Liver (tissue), 9 donors: ENCODE results near the gene PKMYT1. TPM values are rescaled to one million over a fixed set of nuclear protein-coding genes. Genes with fewer than 3 reads are reported as not detected.

Source experiments
- DNase-seq: peaks from one replicate; pipeline ENCODE4 v3.0.0-alpha.2; 2017; ENCODE audit warnings: low spot score
- H3K27ac ChIP-seq, 2 donors: one replicate each; pipeline ENCODE4 v1.7.0; 2013; ENCODE audit warnings: inconsistent platforms in 2 of 2, low read length in 2 of 2, control low read depth in 1 of 2, low read depth in 1 of 2, mild to moderate bottlenecking in 1 of 2
- H3K27me3 ChIP-seq, 4 donors: one replicate each; pipeline versions ENCODE4 v1.6.1 to v1.7.0; 2013; ENCODE audit warnings: low read length in 3 of 4, inconsistent platforms in 1 of 4, mild to moderate bottlenecking in 1 of 4, moderate library complexity in 1 of 4; ENCODE audit not compliant: control insufficient read depth in 4 of 4, insufficient read depth in 4 of 4
- H3K36me3 ChIP-seq, 4 donors: one replicate each; pipeline versions ENCODE4 v1.6.1 to v1.7.0; 2013; ENCODE audit warnings: low read length in 3 of 4, mild to moderate bottlenecking in 3 of 4, low read depth in 1 of 4, moderate library complexity in 1 of 4; ENCODE audit not compliant: control insufficient read depth in 4 of 4, insufficient read depth in 3 of 4
- H3K4me1 ChIP-seq, 4 donors: one replicate each; pipeline versions ENCODE4 v1.6.1 to v1.7.0; 2013; ENCODE audit warnings: low read length in 3 of 4, mild to moderate bottlenecking in 3 of 4, moderate library complexity in 1 of 4; ENCODE audit not compliant: control insufficient read depth in 4 of 4, insufficient read depth in 4 of 4
- H3K4me3 ChIP-seq, 3 donors: one replicate each; pipeline versions ENCODE4 v1.6.1 to v1.7.0; 2013; ENCODE audit warnings: low read length in 3 of 3, control low read depth in 1 of 3, low read depth in 1 of 3, mild to moderate bottlenecking in 1 of 3
- H3K9ac ChIP-seq, 2 donors: one replicate each; pipeline ENCODE4 v1.7.0; 2013; ENCODE audit warnings: low read length in 2 of 2, mild to moderate bottlenecking in 2 of 2, moderate library complexity in 2 of 2, control low read depth in 1 of 2, low read depth in 1 of 2
- H3K9me3 ChIP-seq, 4 donors: one replicate each; pipeline versions ENCODE4 v1.6.1 to v1.7.0; 2013; ENCODE audit warnings: low read length in 3 of 4; ENCODE audit not compliant: control insufficient read depth in 4 of 4
- CTCF ChIP-seq: fragments of 150-350 bp; IDR thresholded peaks from 2 replicates; pipeline ENCODE4 v1.5.1; 2017; ENCODE audit warnings: improper control_type of control experiment, low read depth, low read length; ENCODE audit not compliant: missing input control
- EGR1 ChIP-seq, 2 donors: IDR thresholded peaks; 2 replicates each; pipeline ENCODE4 v1.6.1; 2016 to 2018; ENCODE audit warnings: antibody characterized with exemption in 2 of 2, low read depth in 2 of 2
- FOXA1 ChIP-seq: IDR thresholded peaks from 2 replicates; pipeline ENCODE4 v1.6.1; 2016; ENCODE audit warnings: antibody characterized with exemption
- FOXA2 ChIP-seq: IDR thresholded peaks from 2 replicates; pipeline ENCODE4 v1.6.1; 2016; ENCODE audit warnings: antibody characterized with exemption
- GABPA ChIP-seq, 2 donors: IDR thresholded peaks in 1 of 2; conservative IDR thresholded peaks in 1 of 2; 2 replicates each; pipeline ENCODE4 v1.6.1; 2016; ENCODE audit warnings: antibody characterized with exemption in 2 of 2, mild to moderate bottlenecking in 1 of 2, moderate library complexity in 1 of 2
- HNF4A ChIP-seq, 2 donors: conservative IDR thresholded peaks; 2 replicates each; pipeline ENCODE4 v1.6.1; 2016; ENCODE audit warnings: antibody characterized with exemption in 2 of 2, mild to moderate bottlenecking in 2 of 2
- HNF4G ChIP-seq: IDR thresholded peaks from 2 replicates; pipeline ENCODE4 v1.6.1; 2016; ENCODE audit warnings: antibody characterized with exemption
- JUND ChIP-seq, 2 donors: IDR thresholded peaks; 2 replicates each; pipeline ENCODE4 v1.6.1; 2016; ENCODE audit warnings: antibody characterized with exemption in 2 of 2
- MAX ChIP-seq: IDR thresholded peaks from 2 replicates; pipeline ENCODE4 v1.6.1; 2016; ENCODE audit warnings: antibody characterized with exemption
- NR2F2 ChIP-seq: IDR thresholded peaks from 2 replicates; pipeline ENCODE4 v1.6.1; 2016; ENCODE audit warnings: antibody characterized with exemption
- RAD21 ChIP-seq, 2 donors: IDR thresholded peaks; 2 replicates each; pipeline ENCODE4 v1.6.1; 2016; ENCODE audit warnings: antibody characterized with exemption in 2 of 2, mild to moderate bottlenecking in 2 of 2
- RXRA ChIP-seq, 2 donors: IDR thresholded peaks; 2 replicates each; pipeline ENCODE4 v1.6.1; 2017 to 2018; ENCODE audit warnings: antibody characterized with exemption in 2 of 2, mild to moderate bottlenecking in 1 of 2
- SP1 ChIP-seq: IDR thresholded peaks from 2 replicates; pipeline ENCODE4 v1.6.1; 2018; ENCODE audit warnings: antibody characterized with exemption, mild to moderate bottlenecking
- TAF1 ChIP-seq: conservative IDR thresholded peaks from 2 replicates; pipeline ENCODE4 v1.6.1; 2016; ENCODE audit warnings: antibody characterized with exemption, mild to moderate bottlenecking
- YY1 ChIP-seq: IDR thresholded peaks from 2 replicates; pipeline ENCODE4 v1.6.1; 2016; ENCODE audit warnings: antibody characterized with exemption, mild to moderate bottlenecking
- WGBS: extraction: QIAGEN DNeasy Blood & Tissue Kit; methylation state at CpG from one replicate; pipeline ENCODE4 v1.1.7; 2013; 5-methylcytosine and 5-hydroxymethylcytosine counted together
- polyA plus RNA-seq, 2 donors: library from polyadenylated mRNA; stranded (reverse) in 1 of 2; unstranded in 1 of 2; fragments of 200-250 nt in 1 of 2; fragments of >200 nt in 1 of 2; fragmentation: Nextera tagmentation in 1 of 2; extraction: Ambion mirVana in 1 of 2; gene quantifications; one replicate each; pipeline versions ENCODE4 v1.2.1 to v1.2.3, GENCODE V29; 2013 to 2015
- total RNA-seq, 2 donors: library from RNA; depleted of rRNA; stranded (reverse); fragments of >200 nt; gene quantifications; one replicate each; pipeline ENCODE4 v1.2.3, GENCODE V29; 2014
- TF ChIP-seq, protein P1 (sequence below): IDR thresholded peaks from 2 replicates; pipeline ENCODE4 v1.6.1; 2016; ENCODE audit warnings: antibody characterized with exemption
- TF ChIP-seq, protein P2 (sequence below): IDR thresholded peaks from 2 replicates; pipeline ENCODE4 v1.6.1; 2016; ENCODE audit warnings: antibody characterized with exemption
- TF ChIP-seq, protein P3 (sequence below): IDR thresholded peaks from 2 replicates; pipeline ENCODE4 v1.6.1; 2016; ENCODE audit warnings: antibody characterized with exemption, mild to moderate bottlenecking
- donor health status: healthy.
- donor health status: healthy.
- donor health status: healthy.
- donor health status: healthy.
- donor health status: healthy.

The PKMYT1 gene
- total and polyA plus RNA-seq, 4 donors: 0.50 to 15.8 (median 2.6) TPM

DNA sequence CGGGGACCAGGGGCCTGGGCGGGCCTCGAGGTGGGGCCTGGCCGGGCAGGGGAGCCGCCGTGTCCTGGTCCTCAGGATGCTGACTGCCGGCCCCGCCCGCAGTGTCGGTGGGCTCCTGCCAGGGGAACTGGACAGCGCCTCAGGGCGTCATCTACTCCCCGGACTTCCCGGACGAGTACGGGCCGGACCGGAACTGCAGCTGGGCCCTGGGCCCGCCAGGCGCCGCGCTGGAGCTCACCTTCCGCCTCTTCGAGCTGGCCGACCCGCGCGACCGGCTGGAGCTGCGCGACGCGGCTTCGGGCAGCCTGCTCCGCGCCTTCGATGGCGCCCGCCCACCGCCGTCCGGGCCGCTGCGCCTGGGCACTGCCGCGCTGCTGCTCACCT, 13.4 kb downstream of the PKMYT1 start:
- Histone ChIP-seq H3K4me1 (peaks cover 7 to 44% (median 34%) of the 10 kb centered on the region in 4 donors), H3K27me3 (peaks cover 0 to 14% (median 5%) of the 10 kb centered on the region in 4 donors), H3K4me3 (peak overlapping the region in 1 of 3 donors; percentile 7), H3K9me3 (no peaks in the 10 kb centered on the region), H3K36me3 (no peaks in the 10 kb centered on the region), H3K27ac (no peak overlapping the region), H3K9ac (no peak overlapping the region)
- TF ChIP-seq, protein P1, sequence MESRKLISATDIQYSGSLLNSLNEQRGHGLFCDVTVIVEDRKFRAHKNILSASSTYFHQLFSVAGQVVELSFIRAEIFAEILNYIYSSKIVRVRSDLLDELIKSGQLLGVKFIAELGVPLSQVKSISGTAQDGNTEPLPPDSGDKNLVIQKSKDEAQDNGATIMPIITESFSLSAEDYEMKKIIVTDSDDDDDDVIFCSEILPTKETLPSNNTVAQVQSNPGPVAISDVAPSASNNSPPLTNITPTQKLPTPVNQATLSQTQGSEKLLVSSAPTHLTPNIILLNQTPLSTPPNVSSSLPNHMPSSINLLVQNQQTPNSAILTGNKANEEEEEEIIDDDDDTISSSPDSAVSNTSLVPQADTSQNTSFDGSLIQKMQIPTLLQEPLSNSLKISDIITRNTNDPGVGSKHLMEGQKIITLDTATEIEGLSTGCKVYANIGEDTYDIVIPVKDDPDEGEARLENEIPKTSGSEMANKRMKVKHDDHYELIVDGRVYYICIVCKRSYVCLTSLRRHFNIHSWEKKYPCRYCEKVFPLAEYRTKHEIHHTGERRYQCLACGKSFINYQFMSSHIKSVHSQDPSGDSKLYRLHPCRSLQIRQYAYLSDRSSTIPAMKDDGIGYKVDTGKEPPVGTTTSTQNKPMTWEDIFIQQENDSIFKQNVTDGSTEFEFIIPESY: no peak
- TF ChIP-seq EGR1 (IDR thresholded peaks at IDR 0.05; ENCODE audit: low read depth in 2 of 2) (no peak), YY1 (no peak), RAD21 (IDR thresholded peaks at IDR 0.05) (no peak), GABPA (IDR thresholded peaks at IDR 0.05 in 1 of 2, conservative IDR thresholded peaks at IDR 0.05 in 1 of 2) (no peak), RXRA (IDR thresholded peaks at IDR 0.05) (no peak)
- TF ChIP-seq, protein P2, sequence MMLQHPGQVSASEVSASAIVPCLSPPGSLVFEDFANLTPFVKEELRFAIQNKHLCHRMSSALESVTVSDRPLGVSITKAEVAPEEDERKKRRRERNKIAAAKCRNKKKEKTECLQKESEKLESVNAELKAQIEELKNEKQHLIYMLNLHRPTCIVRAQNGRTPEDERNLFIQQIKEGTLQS: no peak
- no peak for DNase-seq
- 3% methylated on average over 46 of the region's 46 CpGs for WGBS

DNA sequence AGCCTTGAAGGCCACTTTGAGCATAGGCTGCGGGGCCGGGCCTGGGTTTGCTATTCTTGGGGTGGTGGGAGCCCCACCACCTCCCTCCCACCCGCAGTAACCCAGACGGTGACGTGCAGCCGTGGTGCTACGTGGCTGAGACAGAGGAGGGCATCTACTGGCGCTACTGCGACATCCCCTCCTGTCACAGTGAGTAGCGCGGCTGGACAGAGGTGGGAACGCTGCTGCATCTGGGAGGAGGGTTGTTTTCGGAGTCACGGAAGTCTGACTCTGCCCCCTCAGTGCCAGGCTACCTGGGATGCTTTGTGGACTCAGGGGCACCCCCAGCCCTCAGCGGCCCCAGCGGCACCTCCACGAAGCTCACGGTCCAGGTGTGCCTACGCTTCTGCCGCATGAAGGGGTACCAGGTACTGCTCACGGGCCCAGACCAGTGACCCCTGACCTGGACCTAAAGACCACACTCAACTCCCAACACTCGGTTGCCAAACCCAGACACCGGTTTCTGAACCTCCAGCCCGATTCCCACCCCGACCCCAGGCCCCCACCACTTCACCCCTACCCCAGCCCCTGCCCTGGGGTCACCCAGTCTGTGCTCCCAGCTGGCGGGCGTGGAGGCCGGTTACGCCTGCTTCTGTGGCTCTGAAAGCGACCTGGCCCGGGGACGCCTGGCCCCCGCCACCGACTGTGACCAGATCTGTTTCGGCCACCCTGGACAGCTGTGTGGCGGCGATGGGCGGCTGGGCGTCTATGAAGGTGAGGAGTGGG, 14.0 kb downstream of the PKMYT1 start:
- no peak for DNase-seq
- Histone ChIP-seq H3K4me1 (peaks cover 7 to 44% (median 34%) of the 10 kb centered on the region in 4 donors), H3K27me3 (peaks cover 0 to 14% (median 5%) of the 10 kb centered on the region in 4 donors), H3K4me3 (peak overlapping the region in 1 of 3 donors; percentile 7), H3K9me3 (no peaks in the 10 kb centered on the region), H3K9ac (no peak overlapping the region), H3K27ac (no peak overlapping the region), H3K36me3 (no peaks in the 10 kb centered on the region)
- TF ChIP-seq GABPA (IDR thresholded peaks at IDR 0.05 in 1 of 2, conservative IDR thresholded peaks at IDR 0.05 in 1 of 2) (no peak), EGR1 (IDR thresholded peaks at IDR 0.05; ENCODE audit: low read depth in 2 of 2) (no peak), SP1 (no peak), RAD21 (IDR thresholded peaks at IDR 0.05) (no peak), TAF1 (no peak), JUND (IDR thresholded peaks at IDR 0.05) (no peak), HNF4G (no peak), RXRA (IDR thresholded peaks at IDR 0.05) (no peak), HNF4A (conservative IDR thresholded peaks at IDR 0.05) (no peak), YY1 (no peak), NR2F2 (no peak), FOXA1 (no peak), MAX (no peak), FOXA2 (no peak), CTCF (no peak)
- TF ChIP-seq, protein P1: no peak
- TF ChIP-seq, protein P3, sequence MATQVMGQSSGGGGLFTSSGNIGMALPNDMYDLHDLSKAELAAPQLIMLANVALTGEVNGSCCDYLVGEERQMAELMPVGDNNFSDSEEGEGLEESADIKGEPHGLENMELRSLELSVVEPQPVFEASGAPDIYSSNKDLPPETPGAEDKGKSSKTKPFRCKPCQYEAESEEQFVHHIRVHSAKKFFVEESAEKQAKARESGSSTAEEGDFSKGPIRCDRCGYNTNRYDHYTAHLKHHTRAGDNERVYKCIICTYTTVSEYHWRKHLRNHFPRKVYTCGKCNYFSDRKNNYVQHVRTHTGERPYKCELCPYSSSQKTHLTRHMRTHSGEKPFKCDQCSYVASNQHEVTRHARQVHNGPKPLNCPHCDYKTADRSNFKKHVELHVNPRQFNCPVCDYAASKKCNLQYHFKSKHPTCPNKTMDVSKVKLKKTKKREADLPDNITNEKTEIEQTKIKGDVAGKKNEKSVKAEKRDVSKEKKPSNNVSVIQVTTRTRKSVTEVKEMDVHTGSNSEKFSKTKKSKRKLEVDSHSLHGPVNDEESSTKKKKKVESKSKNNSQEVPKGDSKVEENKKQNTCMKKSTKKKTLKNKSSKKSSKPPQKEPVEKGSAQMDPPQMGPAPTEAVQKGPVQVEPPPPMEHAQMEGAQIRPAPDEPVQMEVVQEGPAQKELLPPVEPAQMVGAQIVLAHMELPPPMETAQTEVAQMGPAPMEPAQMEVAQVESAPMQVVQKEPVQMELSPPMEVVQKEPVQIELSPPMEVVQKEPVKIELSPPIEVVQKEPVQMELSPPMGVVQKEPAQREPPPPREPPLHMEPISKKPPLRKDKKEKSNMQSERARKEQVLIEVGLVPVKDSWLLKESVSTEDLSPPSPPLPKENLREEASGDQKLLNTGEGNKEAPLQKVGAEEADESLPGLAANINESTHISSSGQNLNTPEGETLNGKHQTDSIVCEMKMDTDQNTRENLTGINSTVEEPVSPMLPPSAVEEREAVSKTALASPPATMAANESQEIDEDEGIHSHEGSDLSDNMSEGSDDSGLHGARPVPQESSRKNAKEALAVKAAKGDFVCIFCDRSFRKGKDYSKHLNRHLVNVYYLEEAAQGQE: no peak
- WGBS: 42% methylated on average over 39 of the region's 39 CpGs
